A204.1 (cell line): Measurements from ENCODE around the gene SLC39A13.

Experiments
- FAIRE-seq: peaks from 2 replicates; lab custom pipeline; 2012; peaks lifted over from hg19 to GRCh38; lab: Jason Lieb, UNC

Gene SLC39A13

DNA sequence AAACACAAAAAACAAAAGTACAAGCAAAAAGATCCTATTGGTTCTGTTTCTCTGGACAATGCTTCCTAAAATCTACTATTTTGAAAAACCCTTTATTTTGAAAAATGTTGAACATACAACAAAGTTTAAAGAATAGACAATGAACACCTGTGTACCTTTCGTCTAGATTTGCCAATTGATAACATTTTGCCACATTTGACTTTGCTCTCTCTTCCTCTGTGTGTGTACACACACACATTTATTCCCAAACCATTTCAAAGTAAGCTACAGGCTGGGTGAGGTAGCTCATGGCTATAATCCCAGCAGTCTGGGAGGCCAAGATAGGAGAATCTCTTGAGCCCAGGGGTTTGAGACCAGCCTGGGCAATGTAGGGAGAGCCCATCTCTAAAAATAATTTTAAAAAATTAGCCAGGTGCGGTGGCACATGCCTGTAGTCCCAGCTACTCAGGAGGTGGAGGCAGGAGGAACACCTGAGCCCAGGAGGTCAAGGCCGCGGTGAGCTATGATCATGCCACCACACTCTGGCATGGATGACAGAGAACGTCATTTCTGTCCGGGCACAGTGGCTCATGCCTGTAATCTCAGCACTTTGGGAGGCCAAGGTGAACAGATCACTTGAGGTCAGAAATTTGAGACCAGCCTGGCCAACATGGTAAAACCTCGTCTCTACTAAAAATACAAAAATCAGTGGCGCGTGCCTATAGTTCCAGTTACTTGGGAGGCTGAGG, 23.1 kb downstream of the SLC39A13 start:
- no peak for FAIRE-seq

GRCh38 chr11:47433157-47433556, 24.8 kb downstream of the SLC39A13 start:
- no peak for FAIRE-seq

- FAIRE-seq = no peak
Observed at GRCh38 chr11:47434011-47434786, 25.8 kb downstream of the SLC39A13 start.

DNA sequence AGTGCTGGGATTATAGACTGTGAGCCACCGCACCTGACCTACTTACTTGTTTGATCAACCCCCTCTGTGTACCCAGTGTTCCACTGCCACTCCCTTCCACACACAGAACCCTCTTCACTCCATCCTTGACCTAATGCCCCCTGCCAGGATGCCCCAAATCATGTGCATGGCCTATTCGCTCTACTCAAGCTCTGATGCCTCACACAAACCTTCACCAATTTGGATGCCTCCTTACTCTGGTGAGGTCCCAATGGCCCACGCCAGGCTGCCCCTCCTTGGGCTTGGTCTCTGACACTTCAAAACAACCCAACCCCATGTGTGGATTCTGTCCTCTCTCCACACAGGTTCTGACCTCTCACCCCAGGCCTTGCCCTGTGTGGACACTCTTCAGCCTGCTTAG, 27.3 kb downstream of the SLC39A13 start:
- no peak for FAIRE-seq

DNA sequence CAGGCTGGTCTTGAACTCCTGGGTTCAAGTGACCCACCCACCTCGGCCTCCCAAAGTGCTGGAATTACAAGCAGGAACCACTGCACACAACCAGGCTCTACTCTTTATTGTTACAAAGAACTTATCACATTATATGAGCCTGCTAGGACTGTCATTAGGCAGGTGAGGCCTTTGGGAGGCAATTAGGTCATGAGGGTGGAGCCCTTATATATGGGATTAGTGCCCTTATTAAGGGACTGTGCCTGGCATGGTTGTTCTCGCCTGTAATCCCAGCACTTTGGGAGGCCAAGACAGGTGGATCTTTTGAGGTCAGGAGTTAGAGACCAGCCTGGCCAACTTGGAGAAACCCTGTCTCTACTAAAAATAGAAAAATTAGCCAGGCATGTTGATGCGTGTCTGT, 28.3 kb downstream of the SLC39A13 start:
- no peak for FAIRE-seq

GRCh38 chr11:47437218-47437745, 28.9 kb downstream of the SLC39A13 start:
- no peak for FAIRE-seq

DNA sequence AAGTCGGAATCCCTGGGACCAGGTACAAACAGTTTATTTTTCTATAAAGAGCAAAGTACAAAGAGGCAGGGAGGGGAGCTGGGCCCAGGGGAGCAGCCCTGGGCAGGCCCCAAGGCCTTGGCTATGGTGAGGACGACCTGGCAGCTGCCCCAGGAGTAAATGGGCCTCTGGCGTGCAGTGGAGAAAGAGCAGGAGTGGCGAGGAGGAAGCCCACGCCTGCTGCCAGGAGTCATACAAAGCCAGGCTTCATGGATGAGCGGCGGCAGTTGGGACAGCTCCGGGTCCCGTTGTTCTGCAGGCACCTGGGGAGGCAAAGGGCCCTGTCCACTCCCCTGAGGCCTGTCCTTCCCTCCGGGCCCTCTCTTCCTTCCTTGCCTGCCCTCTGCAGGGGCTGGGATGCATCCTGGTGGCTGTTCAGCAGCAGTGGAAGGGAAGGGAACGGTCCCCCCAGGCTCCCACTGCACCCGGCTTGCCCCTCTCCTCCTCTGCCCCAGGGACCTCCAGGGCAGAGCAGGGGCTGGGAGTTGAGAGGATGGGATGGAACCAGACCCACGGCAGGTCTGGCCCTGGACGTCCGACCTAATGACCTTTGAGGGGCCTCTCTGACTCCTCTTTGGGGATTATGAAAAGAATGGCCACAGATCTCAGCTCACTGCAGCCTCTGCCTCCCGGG, 29.5 kb downstream of the SLC39A13 start:
- FAIRE-seq = no peak

- no peak for FAIRE-seq
Observed at GRCh38 chr11:47438721-47439120, 30.3 kb downstream of the SLC39A13 start.

DNA sequence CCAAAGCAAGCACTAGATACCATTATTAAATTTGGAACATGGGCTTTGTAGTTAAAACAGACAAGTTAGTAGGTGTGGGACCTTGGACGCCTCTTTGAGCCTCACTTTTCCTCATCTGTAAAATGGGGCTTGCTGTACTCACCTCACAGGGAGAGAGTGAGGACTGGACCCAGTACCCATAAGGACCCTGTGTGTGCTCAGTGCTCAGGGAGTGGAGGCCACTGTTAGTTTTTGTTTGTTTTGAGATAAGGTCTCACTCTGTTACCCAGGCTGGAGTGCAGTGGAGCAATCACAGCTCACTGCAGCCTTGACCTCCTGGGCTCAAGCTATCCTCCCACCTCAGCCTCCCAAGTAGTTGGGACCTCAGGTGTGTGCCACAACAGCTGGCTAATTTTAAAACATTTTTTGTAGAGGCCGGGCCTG, 31.7 kb downstream of the SLC39A13 start:
- no peak for FAIRE-seq

- FAIRE-seq = no peak
Observed at GRCh38 chr11:47441421-47441820, 33.0 kb downstream of the SLC39A13 start.

DNA sequence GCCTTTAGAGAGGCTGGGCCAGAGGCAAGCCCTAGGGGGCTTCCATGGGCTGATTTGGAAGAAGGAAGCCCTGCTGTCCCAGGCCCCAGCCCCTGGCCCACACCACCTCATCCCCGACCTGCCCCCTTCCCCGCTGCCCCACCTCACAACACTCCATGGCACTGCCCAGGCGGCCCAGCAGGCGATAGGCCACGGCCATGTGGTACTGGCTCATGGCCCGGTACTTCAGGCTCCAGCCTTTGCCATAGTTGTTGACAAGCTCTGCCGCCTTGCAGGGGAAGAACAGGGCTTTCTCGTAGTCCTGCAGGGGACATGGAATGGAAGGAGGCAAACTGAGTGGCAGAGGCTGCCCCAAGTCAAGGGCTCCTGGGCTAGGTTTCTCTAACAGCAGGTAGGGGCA, 34.1 kb downstream of the SLC39A13 start:
- FAIRE-seq = no peak

DNA sequence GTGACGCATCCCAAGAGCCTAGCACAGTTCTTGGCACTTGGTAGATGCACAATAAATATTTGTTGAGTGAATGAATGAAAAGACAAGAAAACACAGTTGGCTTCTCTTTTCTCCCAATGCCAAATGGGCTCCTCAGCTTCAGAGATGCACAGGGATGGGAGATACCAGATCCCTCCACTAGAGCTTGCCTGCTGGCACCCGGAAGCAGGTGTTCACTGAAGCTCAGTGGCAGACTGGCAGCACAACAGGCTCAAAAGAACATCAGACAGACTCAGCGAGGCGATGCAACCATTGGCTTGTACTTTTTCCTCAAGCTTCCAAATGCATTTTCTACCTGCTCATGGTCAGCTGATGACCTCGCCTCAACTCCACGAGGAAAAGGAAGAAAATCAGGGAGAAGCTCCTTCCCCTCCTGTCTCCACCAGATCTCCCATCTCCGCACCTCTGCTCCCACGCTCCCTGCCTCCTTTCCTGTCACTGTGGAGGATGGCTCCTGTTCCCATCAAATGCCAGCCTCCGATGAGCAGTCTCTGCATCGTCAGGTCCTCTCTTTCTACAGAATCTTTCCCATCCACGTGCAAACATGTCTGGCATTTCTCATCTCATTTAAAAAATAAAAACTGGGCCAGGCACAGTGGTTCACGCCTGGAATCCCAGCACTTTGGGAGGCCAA, 34.8 kb downstream of the SLC39A13 start:
- FAIRE-seq = no peak

DNA sequence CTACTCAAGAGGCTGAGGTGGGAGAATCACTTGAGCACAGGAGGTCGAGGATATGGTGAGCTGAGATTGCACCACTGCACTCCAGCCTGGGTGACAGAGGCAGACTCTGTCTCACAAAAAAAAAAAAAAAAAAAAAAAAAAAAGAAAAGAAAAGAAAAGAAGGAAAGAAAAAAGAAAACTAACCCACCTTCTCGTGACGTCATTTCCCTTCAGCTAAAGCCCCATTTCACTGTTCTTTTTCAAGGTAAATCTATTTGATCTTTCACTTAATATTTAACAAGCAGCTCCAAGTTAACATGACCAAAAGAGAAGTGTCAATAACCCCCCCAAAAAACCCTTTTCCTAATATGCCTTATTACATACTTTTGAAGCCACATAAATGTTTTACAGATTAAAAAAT, 35.4 kb downstream of the SLC39A13 start:
- FAIRE-seq = no peak

GRCh38 chr11:47445840-47446239, 37.5 kb downstream of the SLC39A13 start:
- no peak for FAIRE-seq

DNA sequence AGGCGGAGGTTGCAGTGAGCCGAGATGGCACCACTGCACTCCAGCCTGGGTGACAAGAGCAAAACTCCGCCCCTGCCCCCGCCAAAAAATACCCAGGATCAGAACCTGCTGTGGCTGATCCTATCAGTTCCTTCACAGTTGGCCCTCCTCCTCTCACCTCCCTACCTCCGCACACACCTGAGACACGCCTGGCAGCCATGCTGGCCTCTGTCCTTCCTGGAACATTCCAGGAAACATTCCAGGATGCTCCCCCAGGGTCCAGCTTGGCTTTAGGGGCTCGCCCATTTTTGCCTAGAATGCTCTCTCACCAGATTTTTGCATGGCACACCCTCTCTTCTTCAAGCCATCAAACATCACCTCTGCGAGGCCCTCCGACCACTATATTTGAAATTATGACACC, 38.4 kb downstream of the SLC39A13 start:
- FAIRE-seq = no peak

GRCh38 chr11:47447906-47448305, 39.5 kb downstream of the SLC39A13 start:
- no peak for FAIRE-seq

DNA sequence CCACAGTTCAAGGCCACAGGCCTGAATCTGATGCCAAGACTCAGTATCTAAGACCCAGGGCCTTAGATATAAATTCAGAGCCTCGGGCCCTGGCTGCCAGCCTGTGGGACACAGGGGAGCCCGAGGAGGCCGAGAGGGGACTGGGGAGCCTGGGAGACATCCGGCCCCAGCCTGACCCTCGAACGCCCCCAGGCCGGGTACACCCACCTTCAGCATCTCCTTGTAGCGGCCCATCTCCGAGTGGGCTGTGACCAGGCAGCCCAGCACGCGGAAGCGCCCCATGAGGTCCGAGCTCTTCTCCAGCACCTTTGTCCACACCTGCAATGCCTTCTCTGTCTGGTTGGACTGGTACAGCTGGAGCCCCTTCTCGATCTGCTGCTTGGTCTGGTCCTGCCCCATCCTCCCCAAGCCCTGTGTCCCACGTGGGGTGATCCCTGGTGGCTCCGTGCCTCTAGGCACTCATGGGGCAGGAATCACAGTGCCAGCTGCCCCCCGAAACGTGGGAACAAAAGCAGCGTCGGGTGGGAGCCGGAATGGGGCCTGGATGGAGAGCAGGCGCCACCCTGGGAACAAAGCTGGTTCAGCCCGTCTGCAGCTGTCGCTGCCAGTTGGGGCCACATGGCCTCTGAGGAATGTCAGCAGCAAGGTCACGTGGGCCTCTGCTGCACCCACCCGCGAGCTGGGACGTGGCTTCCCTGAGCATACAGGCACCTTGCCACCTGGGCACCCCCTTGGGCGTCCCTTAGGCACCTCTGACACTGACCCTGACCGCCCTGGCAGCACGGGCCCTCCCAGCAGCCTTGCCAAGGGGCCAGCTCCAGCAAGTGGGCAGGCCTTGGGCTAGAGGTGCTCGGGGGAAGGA, 40.4 kb downstream of the SLC39A13 start, which contains the start of gene RAPSN:
Gene RAPSN (minus strand): TSS at position 571 of the 862 bp plus-strand sequence. CDS start 172 bp downstream, at position 399.
- FAIRE-seq = no peak

GRCh38 chr11:47449541-47449940, 41.2 kb downstream of the SLC39A13 start:
- no peak for FAIRE-seq

DNA sequence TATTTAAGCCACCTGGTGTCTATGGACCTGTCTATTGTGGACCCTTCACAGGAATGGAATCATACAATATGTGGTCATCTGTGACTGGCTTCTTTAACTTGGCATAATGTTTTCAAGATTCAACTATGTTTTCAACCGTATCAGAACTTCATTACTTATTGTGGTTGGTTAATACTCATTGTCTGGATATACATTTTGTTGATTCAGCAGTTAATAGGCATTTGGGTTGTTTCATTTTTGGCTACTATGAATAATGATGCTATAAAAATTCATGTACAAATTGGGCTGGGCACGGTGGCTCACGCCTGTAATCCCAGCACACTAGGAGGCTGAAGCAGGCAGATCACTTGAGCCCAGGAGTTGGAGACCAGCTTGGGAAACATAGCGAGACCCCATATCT, 43.0 kb downstream of the SLC39A13 start:
- FAIRE-seq = no peak

DNA sequence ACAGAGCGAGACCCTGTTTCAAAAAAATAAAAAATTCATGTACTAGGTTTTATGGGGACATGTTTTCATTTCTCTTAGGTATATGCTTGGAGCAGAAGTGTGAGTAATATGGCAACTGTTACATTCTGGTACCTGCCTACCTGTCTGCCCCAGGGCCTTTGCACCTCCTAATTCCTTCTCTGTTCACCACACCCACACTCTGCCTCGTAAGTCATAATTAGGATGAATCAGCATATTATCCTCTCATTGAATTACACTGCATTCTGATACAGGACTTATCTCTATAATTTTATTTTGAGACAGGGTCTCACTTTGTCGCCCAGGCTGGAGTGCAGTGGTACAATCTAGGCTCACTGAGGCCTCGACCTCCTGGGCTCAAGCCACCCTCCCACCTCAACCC, 43.6 kb downstream of the SLC39A13 start:
- no peak for FAIRE-seq

DNA sequence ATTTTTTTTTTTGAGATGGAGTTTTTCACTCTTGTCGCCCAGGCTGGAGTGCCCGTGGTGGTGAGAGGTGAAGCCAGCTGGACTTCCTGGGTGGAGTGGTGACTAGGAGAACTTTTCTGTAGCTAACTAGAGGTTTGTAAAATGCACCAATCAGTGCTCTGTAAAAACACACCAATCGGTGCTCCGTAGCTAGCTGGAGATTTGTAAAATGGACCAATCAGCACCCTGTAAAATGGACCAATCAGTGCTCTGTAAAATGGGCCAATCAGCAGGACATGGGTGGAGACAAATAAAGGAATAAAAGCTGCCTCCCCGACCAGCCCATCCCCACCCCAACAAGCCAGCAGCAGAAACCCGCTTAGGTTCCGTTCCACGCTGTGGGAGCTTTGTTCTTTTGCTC, 45.0 kb downstream of the SLC39A13 start:
- no peak for FAIRE-seq
